Measurements from ENCODE around the gene HSPA14. TPM values are rescaled to one million over a fixed set of nuclear protein-coding genes. Genes with fewer than 3 reads are reported as not detected.

The HSPA14 gene
- total RNA-seq, 3 donors from 2014 or later (not counting 1 experiment from before 2014, with no cell fraction given), result 18.9 to 25.6 (median 24.5) TPM

GRCh38 chr10:14880229-14880628 lies 42.1 kb downstream of the HSPA14 start:
- H3K9me3 ChIP-seq (ENCODE audit: control insufficient read depth, insufficient read depth, low read length), result no peaks in the 10 kb centered on the region
- no peak for TF ChIP-seq CTCF (IDR thresholded peaks at IDR 0.05)
- DNase-seq (no peak), ATAC-seq (no peak)
- peak overlapping the region; percentile 92 for H3K4me3 Mint-ChIP-seq
- H3K9me3 Mint-ChIP-seq, result no peaks in the 10 kb centered on the region
- H3K36me3 ChIP-seq (ENCODE audit: control insufficient read depth, insufficient read depth, low read length), result no peaks in the 10 kb centered on the region
- H3K4me1 Mint-ChIP-seq, result peaks cover 26 to 28% of the 10 kb centered on the region in 2 donors
- peak overlapping the region in 1 of 2 donors; percentile 88 for H3K27ac Mint-ChIP-seq
- 88% methylated on average over 6 of the region's 7 CpGs for WGBS (ENCODE audit: insufficient coverage)
- H3K36me3 Mint-ChIP-seq, result no peaks in the 10 kb centered on the region
- no peak overlapping the region for H3K4me3 ChIP-seq (ENCODE audit: low read length)
- no peak overlapping the region for H3K27ac ChIP-seq (ENCODE audit: low read length)
- intact Hi-C loops (cut with micrococcal nuclease), result no loop called here
- H3K4me1 ChIP-seq (ENCODE audit: control insufficient read depth, insufficient read depth, low read length), result peaks cover 15% of the 10 kb centered on the region
- H3K27me3 ChIP-seq (ENCODE audit: control insufficient read depth, insufficient read depth, low read length), result no peaks in the 10 kb centered on the region
- H3K27me3 Mint-ChIP-seq (ENCODE audit: low read depth in 2 of 2), result no peaks in the 10 kb centered on the region

GRCh38 chr10:14884082-14884481 lies 46.0 kb downstream of the HSPA14 start:
- no peaks in the 10 kb centered on the region for H3K27me3 ChIP-seq (ENCODE audit: control insufficient read depth, insufficient read depth, low read length)
- Mint-ChIP-seq H3K27ac (no peak overlapping the region), H3K36me3 (no peaks in the 10 kb centered on the region), H3K4me1 (peaks cover 9 to 14% of the 10 kb centered on the region in 2 donors), H3K4me3 (no peak overlapping the region), H3K27me3 (ENCODE audit: low read depth in 2 of 2) (no peaks in the 10 kb centered on the region), H3K9me3 (no peaks in the 10 kb centered on the region)
- TF ChIP-seq CTCF (IDR thresholded peaks at IDR 0.05), result no peak
- peaks cover 4% of the 10 kb centered on the region for H3K4me1 ChIP-seq (ENCODE audit: control insufficient read depth, insufficient read depth, low read length)
- H3K4me3 ChIP-seq (ENCODE audit: low read length), result no peak overlapping the region
- 97% methylated on average over 3 of the region's 3 CpGs for WGBS (ENCODE audit: insufficient coverage)
- intact Hi-C loops (cut with micrococcal nuclease), result no loop called here
- no peaks in the 10 kb centered on the region for H3K9me3 ChIP-seq (ENCODE audit: control insufficient read depth, insufficient read depth, low read length)
- DNase-seq (no peak), ATAC-seq (no peak)
- H3K36me3 ChIP-seq (ENCODE audit: control insufficient read depth, insufficient read depth, low read length), result no peaks in the 10 kb centered on the region
- no peak overlapping the region for H3K27ac ChIP-seq (ENCODE audit: low read length)

GRCh38 chr10:14889318-14889717 lies 51.2 kb downstream of the HSPA14 start:
- Mint-ChIP-seq H3K9me3 (no peaks in the 10 kb centered on the region), H3K27me3 (ENCODE audit: low read depth in 2 of 2) (no peaks in the 10 kb centered on the region), H3K27ac (no peak overlapping the region), H3K36me3 (no peaks in the 10 kb centered on the region), H3K4me1 (peaks cover 0 to 4% of the 10 kb centered on the region in 2 donors), H3K4me3 (no peak overlapping the region)
- Histone ChIP-seq H3K4me1 (ENCODE audit: control insufficient read depth, insufficient read depth, low read length) (no peaks in the 10 kb centered on the region), H3K36me3 (ENCODE audit: control insufficient read depth, insufficient read depth, low read length) (no peaks in the 10 kb centered on the region), H3K27ac (ENCODE audit: low read length) (no peak overlapping the region), H3K27me3 (ENCODE audit: control insufficient read depth, insufficient read depth, low read length) (no peaks in the 10 kb centered on the region), H3K4me3 (ENCODE audit: low read length) (no peak overlapping the region), H3K9me3 (ENCODE audit: control insufficient read depth, insufficient read depth, low read length) (no peaks in the 10 kb centered on the region)
- WGBS (ENCODE audit: insufficient coverage), result 84% methylated on average over 2 of the region's 2 CpGs
- ATAC-seq (no peak), DNase-seq (peak in 1 of 2 donors; percentile 45)
- no peak for TF ChIP-seq CTCF (IDR thresholded peaks at IDR 0.05)
- intact Hi-C loops (cut with micrococcal nuclease), result no loop called here

GRCh38 chr10:14891151-14891550 lies 53.0 kb downstream of the HSPA14 start:
- Histone ChIP-seq H3K4me1 (ENCODE audit: control insufficient read depth, insufficient read depth, low read length) (no peaks in the 10 kb centered on the region), H3K27me3 (ENCODE audit: control insufficient read depth, insufficient read depth, low read length) (no peaks in the 10 kb centered on the region), H3K36me3 (ENCODE audit: control insufficient read depth, insufficient read depth, low read length) (no peaks in the 10 kb centered on the region), H3K27ac (ENCODE audit: low read length) (no peak overlapping the region), H3K4me3 (ENCODE audit: low read length) (no peak overlapping the region), H3K9me3 (ENCODE audit: control insufficient read depth, insufficient read depth, low read length) (no peaks in the 10 kb centered on the region)
- Mint-ChIP-seq H3K9me3 (no peaks in the 10 kb centered on the region), H3K4me3 (no peak overlapping the region), H3K27ac (peak overlapping the region in 1 of 2 donors; percentile 36), H3K4me1 (peaks cover 0 to 4% of the 10 kb centered on the region in 2 donors), H3K36me3 (no peaks in the 10 kb centered on the region), H3K27me3 (ENCODE audit: low read depth in 2 of 2) (no peaks in the 10 kb centered on the region)
- WGBS (ENCODE audit: insufficient coverage), result 94% methylated on average over 1 of the region's 1 CpG
- ATAC-seq, result no peak
- no peak for TF ChIP-seq CTCF (IDR thresholded peaks at IDR 0.05)
- intact Hi-C loops (cut with micrococcal nuclease), result no loop called here
- no peak for DNase-seq

Measured in natural killer cell (primary cell).